Tibial nerve (tissue), 4 donors: ENCODE results near the gene PLEKHO2.

Source experiments
- CTCF ChIP-seq, 5 experiments: fragments of 200-600 bp in 3 of 5; fragments of 450-650 bp in 2 of 5; sonication (generic) in 3 of 5; IDR thresholded peaks; one replicate each; pipeline ENCODE4 v1.5.1; 2016 to 2019; ENCODE audit warnings: antibody characterized with exemption in 5 of 5, mild to moderate bottlenecking in 3 of 5, moderate library complexity in 2 of 5
- EP300 ChIP-seq, 2 donors: sonication (generic); formaldehyde crosslinking; IDR thresholded peaks; one replicate each; pipeline ENCODE4 v1.6.1; 2017; ENCODE audit warnings: antibody characterized with exemption in 2 of 2, mild to moderate bottlenecking in 1 of 2
- POLR2A ChIP-seq, 2 donors: fragments of 450-650 bp; IDR thresholded peaks; one replicate each; pipeline ENCODE4 v1.6.1; 2017; ENCODE audit warnings: antibody characterized with exemption in 2 of 2, mild to moderate bottlenecking in 2 of 2, moderate library complexity in 2 of 2

- TF ChIP-seq CTCF (IDR thresholded peaks at IDR 0.05) = peak in 1 of 5 experiments; percentile 0
- TF ChIP-seq POLR2A (IDR thresholded peaks at IDR 0.05) = no peak
- no peak for TF ChIP-seq EP300 (IDR thresholded peaks at IDR 0.05)
These were observed 5.6 kb upstream of the PLEKHO2 start for GRCh38 chr15:64836023-64836536.
